HG03025 (cell line): Measurements from ENCODE around the gene GAGE13.
"Not testable (repeated sequence)": the region's sequence is repeated elsewhere in the genome, so short reads cannot be mapped to it uniquely, and the experiment has no call there.

Experiments
- ATAC-seq: cut with Tn5 transposase; IDR thresholded peaks from one replicate; pipeline ENCODE4 v1.9.1; 2021; ENCODE audit warnings: mild to moderate bottlenecking, moderate library complexity; ENCODE audit not compliant: unreplicated experiment, low FRiP score

GAGE13 gene, protein sequence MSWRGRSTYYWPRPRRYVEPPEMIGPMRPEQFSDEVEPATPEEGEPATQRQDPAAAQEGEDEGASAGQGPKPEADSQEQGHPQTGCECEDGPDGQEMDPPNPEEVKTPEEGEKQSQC

DNA sequence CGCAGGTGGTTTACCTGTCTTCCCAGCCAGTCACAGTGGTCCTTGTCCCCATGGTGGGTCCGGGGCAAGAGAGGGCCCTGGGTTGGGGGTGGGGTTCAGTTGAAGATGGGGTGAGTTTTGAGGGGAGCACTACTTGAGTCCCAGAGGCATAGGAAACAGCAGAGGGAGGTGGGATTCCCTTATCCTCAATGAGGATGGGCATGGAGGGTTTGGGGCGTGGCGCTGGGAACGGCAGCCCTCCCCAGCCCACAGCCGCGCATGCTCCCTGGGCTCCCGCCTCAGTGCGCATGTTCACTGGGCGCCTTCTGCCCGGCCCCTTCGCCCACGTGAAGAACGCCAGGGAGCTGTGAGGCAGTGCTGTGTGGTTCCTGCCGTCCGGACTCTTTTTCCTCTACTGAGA is at the start of gene GAGE13:
Gene GAGE13 (plus strand): TSS at position 301 of the 400 bp plus-strand sequence. CDS start 1,156 bp downstream, outside the sequence.
- not testable (repeated sequence) for ATAC-seq

DNA sequence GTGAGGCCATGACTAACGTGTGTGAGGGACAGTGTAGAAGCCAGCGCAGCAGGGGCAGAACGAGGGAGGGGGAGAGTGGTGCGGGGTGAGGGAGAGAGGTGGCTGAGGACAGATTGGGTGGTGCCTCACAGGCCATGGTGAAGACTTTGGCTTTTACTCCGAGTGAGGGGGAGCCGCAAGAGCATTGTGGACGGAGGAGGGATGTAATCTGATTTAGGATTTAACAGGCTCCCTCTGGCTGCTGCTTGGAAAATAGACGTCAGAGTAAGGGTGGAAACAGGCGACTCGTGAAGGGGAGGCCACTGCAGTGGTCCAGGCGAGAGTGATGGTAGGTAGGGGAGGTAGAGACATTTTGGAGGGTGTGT is 48.8 kb upstream of the GAGE13 start:
- ATAC-seq = no peak

DNA sequence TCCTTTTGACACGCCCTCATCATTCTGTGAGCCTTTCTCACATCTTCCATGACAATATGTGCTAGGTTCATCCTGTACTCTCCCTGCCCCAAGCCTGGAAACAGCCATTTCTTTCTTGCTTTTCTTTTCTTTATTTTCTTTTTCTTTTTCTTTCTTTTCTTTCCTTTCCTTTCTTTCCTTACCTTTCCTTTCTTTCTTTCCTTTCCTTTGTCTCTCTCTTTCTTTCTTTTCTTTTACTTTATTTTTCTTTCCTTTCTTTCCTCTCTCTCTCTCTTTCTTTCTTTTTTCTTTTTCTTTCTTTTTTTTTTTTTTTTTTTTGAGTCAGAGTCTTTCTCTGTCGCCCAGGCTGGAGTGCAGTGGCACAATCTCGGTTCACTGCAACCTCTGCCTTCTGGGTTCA is 47.2 kb upstream of the GAGE13 start:
- no peak for ATAC-seq

DNA sequence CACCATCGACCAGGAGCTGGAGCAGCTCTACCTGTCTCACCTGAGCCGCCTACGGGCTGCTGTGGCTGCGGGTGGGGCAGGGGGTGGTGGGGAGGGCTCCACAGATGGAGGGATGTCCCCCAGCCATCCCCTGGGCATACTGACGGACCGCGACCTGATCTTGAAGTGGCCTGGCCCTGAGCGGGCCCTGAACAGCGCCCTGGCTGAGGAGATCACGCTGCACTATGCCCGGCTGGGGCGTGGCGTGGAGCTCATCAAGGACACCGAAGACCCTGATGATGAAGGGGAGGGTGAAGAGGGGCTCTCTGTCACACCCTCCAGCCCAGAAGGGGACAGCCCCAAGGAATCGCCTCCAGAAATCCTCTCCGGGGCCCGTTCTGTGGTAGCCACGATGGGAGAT is 45.2 kb upstream of the GAGE13 start:
- no peak for ATAC-seq

DNA sequence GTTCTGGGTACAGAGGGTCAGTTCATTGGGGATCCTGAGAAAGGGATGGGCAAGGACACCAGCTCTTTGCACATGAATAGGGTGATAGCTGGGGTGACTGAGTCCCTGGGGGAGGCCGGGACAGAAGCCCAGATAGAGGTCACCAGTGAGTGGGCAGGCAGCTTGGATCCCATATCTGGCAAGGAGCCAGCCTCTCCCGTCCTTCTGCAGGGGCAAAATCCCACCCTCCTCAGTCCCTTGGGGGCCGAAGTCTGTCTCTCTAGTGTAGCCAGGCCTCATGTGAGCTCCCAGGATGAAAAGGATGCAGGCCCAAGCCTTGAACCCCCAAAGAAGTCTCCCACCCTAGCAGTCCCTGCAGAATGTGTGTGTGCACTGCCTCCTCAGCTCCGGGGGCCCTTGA is 44.8 kb upstream of the GAGE13 start:
- ATAC-seq = no peak

DNA sequence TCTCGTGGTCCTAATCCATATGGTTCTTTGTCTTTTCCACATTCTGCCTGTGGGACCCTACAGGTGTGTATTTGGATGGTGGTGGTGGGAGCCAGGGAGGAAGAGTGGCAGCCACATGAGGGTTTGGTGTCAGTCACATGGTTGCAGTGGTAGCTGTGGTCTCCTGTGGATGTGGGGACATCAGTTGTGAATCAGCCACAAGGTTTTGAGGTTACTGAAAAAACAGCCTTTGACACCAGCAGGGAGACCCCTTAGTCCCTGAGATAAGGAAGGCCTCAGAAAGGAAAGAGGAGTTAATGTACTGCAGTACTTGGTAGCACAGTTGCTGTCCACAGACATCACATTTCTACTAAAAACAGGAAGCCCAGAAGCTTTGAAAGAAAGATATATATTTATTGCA is 43.7 kb upstream of the GAGE13 start:
- no peak for ATAC-seq

DNA sequence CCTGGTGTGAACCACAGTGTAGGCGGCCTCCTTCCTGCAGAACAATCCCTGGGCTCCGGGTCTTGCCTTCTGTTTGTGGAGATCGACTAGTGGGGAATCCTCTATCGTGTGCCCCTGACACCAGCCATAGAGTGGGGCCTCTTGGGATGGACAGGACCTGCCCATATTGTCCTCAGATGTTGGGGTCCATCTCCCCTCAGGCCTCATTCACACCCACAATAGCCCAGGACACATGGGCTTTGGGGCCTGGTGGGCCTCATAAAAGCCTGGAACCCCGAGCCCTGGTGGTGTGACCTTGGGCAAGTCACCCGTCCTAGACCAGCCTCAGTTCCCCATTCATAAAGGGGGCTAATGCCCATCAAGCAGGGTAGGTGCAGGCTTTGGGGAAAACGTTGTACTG is 41.2 kb upstream of the GAGE13 start:
- ATAC-seq = no peak

DNA sequence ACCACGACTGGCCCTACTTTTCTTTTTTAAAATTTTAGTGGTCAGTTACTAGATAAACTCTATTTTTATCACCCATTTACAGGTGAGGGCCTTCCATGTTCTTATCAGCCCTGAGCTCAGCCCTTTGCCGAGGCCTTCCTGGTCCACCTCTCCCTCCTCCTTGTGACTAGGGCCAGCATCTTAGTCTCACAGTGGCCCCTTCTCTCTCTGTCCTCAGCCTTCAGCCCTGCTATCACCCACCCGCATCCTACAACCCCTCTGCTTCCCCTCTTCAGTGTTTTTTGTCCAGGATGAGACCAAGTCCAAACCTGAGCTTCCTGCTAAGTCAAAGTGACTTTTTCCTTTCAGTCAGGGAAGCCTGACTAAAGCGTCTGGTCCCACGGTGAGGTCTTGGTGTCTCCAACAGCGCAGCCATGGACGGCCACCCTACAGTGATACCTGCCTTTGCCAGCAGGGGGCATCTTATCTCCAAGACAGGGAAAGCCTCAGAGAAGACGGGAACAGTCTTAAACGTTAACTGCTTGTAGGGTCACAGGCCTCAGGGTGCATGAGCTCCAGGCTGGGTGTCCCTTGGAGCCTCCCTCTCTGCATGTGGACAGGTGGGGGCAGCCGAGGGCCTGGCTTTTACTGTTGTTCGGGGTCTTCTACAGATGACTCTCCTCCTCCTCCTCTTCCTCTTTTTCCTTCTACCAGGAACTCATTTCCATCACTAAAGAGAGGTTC is 39.6 kb upstream of the GAGE13 start:
- ATAC-seq = no peak

DNA sequence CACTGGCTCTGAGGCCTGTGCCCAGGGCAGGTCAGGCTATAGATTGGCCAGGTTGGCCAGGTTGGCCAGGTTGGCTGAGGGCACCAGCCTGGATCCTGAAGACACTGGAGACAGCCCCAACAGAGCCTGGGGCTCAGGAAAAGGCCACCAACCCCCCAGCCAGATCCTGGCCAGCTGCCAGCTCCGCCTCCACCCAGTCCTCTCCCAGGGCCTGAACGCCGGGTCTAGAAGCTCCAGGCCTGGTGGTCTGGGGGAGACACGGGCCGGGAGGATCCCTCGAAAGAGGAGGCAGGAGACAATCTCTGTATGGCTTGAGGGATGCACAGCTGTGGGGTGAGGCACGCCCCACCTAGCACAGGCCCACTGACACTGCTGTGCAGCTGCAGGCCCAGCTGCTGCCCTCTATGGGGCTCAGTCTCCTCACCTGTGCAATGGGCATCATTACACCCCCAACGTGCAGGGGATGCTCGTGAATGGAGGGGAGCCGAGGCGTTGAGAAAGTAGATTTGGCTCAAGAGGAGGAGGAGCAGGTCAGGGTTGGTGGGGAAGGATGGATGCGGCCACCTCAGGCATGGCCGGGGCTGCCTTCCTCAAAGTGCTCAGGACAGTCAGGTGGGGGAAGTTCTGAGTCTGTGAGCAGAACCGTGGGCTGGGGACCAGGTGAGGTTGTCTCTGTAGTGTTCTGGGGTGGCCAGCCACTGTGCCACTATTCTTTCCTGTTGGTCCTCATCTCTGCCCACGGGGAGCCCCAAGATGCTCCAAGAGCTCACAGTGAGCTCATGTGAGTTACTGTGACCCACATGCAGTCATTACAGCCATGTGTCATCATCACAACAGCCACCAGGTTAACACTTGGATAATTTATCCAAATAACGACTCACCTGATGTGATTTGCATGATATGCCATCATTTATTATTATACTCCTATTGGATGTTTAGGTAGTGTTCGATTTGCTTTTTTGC is 38.7 kb upstream of the GAGE13 start:
- ATAC-seq = no peak

DNA sequence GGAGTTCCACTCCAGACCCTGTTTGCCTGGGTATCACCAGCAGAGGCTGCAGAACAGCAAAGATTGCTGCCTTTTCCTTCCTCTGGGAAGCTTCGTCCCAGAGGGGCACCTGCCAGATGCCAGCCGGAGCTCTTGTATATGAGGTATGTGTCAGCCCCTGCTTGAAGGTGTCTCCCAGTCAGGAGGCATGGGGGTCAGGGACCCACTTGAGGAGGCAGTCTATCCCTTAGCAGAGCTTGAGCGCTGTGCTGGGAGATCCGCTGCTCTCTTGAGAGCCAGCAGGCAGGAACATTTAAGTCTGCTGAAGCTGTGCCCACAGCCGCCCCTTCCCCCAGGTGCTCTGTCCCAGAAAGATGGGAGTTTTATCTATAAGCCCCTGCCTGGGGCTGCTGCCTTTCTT is 32.1 kb upstream of the GAGE13 start:
- not testable (repeated sequence) for ATAC-seq

DNA sequence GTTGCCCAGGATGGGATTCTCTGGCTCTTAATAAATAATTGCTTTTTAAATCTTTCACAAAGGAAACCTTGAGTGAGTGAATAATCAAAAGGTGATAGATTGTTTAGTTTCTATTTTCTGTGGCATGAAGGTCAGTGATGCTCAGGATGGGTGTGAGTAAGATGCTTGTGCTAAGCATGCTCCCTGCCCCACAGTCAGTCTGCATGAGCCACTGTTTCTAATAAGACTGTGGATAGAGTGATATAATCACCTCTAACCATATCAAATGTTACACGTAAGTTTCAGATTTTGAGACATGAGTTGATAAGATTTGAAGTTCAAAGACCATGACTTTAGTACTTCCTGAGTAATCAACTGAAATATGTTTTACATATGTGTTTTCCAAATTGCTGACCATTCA is 30.7 kb upstream of the GAGE13 start:
- no peak for ATAC-seq

DNA sequence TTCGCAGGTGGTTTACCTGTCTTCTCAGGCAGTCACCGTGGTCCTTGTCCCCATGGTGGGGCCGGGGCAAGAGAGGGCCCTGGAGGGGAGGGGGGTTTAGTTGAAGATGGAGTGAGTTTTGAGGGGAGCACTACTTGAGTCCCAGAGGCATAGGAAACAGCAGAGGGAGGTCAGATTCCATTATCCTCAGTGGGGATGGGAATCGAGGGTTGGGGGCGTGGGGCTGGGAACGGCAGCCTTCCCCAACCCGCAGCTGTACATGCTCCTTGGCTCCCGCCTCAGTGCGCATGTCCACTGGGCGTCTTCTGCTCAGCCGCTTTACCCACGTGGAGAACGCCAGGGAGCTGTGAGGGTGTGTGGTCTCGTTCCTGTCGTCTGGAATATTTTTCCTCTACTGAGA is 28.0 kb upstream of the GAGE13 start, which contains the start of gene GAGE10:
Gene GAGE10 (plus strand): TSS at position 301 of the 400 bp plus-strand sequence. CDS start 1,214 bp downstream, outside the sequence.
- ATAC-seq = no peak

DNA sequence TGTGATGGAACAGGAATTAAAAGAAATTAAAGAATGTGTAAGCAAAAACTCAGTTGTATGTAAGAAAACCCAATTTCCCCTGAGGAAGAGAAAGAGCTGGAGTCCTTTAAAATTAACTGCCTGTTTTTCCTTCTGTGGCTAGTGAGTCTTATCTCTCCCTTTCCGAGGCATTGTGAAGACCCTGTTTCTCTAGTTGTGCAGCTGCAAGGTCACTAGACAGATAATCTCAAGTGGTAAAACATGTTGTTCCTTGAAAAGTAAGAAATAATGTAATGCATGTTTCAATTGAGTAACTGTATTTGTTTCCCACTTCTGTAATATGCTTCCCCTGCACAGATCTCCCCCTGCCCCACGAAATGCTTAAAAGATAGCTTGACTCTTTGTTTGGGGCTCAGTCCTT is 23.6 kb upstream of the GAGE13 start:
- ATAC-seq = not testable (repeated sequence)

DNA sequence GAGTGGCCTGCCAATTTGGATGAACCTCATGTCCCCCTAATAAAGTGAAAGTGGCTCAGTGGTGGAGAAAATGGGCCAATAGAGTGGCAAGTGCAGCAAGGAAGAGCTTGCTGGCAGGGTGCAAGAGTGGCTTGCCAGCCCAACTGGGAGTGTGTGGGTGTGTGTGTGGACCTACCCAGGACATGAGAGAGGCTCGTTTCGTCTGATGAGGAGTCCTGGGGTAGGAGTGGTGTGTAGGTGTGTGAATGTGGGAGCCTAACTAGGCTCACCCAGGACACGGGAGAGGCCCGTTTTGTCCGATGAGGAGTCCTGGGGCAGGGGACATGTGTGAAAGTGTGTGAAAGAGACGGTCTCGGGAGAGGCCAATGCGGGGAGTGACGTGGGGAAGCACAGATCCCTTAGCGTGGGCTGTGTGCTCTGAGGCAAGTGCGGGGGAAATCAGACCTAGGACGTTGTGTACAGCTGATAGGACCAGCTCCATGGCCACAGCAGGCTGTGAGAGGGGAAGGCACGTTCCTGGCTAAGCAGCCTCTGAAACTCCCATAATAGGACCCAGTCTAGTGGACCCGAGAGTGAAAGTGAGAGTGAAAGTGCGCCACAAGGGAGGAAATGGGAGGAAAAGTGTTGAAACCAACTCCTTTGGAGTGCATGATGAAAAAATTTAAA is 22.6 kb upstream of the GAGE13 start:
- ATAC-seq = no peak

DNA sequence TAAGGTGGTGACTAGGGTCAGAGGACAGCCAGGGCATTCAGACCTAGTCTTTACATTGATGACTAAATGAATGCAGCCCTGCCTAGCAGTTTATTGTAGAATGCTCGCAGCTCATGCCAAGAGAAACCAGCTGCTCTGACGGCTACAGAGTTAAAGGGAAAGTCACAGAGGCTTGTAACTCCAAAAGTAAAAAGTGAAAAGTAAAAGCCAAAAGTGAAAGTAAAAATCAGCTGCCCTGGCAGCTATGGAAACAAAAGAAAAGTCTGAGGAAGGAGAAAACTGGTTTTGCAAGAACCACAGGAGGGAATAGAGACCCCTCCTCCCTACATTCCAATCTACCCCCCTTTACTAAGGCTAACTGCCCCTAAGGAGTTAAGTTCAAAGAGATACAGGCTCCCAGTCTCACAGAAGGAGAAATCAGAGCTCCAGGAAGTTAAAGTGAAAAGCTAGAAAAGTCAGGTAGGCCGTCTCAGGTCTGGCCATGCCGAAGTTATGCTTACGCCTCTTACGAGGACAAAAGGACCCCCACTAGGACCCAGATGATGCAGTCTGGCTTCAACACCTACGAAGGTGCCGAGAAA is 21.9 kb upstream of the GAGE13 start:
- ATAC-seq = no peak

DNA sequence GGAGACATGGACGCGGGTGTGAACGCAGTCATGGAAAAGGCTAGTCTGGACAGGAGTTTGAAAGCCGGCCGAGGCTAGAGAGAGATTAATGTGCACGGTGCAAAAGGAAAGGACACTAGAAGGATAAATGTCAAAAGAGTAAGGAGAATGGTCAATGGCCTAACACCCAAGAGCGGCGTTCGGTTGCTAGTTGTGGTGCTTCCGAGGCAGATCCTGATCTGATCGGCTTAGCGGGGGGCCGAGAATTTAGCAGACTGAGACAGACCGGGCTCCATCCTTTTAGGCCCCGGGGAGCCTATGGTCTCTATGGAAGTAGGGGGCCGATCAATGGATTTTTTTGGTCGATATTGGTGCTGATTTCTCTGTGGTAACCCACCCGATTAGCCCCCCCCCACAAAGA is 21.0 kb upstream of the GAGE13 start:
- no peak for ATAC-seq

DNA sequence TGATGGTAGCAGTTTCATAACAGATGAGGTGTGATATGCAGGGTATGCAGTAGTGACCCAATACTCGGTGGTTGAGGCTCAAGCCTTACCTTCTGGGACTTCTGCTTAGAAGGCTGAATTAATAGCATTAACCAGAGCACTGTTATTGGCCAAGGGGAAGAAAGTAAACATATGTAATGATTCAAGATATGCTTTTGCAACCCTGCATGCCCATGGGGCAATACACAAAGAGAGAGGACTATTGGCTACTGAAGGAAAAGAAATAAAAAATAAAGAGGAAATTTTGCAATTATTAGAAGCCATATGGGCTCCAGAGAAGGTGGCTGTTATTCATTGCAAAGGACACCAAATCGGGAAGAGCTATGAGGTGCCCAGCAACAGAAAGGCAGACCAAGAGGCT is 19.2 kb upstream of the GAGE13 start:
- no peak for ATAC-seq

DNA sequence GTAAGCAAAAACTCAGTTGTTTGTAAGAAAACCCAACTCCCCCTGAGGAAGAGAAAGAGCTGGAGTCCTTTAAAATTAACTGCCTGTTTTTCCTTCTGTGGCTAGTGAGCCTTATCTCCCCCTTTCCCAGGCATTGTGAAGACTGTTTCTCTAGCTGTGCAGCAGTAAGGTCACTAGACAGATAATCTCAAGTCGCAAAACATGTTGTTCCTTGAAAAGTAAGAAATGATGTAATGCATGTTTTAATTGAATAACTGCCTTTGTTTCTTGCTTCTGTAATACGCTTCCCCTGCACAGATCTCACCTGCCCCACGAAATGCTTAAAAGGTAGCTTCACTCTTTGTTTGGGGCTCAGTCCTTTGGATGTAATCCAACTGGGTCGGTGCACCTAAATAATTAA is 15.3 kb upstream of the GAGE13 start:
- ATAC-seq = no peak

DNA sequence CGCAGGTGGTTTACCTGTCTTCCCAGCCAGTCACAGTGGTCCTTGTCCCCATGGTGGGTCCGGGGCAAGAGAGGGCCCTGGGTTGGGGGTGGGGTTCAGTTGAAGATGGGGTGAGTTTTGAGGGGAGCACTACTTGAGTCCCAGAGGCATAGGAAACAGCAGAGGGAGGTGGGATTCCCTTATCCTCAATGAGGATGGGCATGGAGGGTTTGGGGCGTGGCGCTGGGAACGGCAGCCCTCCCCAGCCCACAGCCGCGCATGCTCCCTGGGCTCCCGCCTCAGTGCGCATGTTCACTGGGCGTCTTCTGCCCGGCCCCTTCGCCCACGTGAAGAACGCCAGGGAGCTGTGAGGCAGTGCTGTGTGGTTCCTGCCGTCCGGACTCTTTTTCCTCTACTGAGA is 9.6 kb upstream of the GAGE13 start, which contains the start of gene GAGE12J:
Gene GAGE12J (plus strand): TSS at position 301 of the 400 bp plus-strand sequence. CDS start 1,157 bp downstream, outside the sequence.
- not testable (repeated sequence) for ATAC-seq

DNA sequence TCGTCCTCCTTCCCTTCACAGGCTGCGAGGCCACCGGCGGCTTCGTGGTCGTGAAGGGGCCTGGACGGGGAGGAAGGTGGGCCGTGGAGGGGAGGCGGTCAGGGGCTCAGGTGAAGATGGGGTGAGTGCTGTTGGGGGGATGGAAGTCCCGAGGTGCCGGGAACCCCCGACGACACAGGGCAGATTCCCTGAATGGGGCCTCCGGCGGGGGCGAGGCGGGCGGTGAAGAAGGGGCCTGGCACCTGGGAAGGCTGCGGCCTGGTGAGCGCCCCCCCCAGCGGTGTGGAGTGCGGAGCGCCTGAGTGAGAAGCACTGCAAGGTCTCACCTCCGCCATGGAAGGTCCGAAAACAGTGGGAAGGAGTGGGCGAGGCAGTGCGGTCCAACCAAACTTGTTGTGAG is 9.1 kb upstream of the GAGE13 start:
- not testable (repeated sequence) for ATAC-seq
